HG02970 (cell line): ENCODE data around the gene SOCS6.

Experiments used
- ATAC-seq: cut with Tn5 transposase; IDR thresholded peaks from one replicate; pipeline ENCODE4 v1.9.1; 2021; ENCODE audit warnings: mild to moderate bottlenecking, moderate library complexity, moderate number of reproducible peaks; ENCODE audit not compliant: unreplicated experiment, low FRiP score

Gene SOCS6

DNA sequence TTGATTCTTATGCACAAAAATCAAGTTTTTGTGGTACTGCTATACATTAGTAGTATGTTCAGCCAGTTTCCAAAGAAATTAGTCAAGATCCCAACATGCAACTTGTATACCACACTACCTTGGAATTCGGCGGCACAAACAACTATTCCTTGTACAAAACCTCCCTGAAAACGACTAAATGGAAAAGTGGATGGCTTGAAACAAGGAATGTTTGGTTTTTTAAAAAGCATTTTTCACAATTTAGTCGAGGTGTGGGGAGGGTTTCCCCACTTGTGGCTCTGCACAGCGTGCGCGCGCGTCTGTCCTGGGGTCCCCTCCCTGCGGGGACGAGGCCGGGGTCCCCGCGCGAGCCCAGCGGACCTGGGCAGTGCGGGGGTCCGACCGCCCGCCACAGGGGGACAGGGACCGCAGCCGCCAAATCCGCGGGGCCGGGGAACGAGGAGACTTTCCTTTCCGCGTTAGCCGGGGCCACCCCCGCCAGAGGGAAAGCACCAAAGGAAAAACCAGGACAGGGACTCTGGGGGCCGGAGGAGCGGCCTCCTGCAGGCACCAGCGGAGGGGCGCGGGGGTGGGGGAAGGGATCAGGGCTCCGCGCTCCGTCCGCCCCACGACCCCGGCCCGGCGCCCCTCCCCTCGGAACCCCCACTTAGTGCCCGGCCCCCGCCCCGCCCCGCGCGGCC, 534 bp upstream of the SOCS6 start:
- ATAC-seq: no peak

DNA sequence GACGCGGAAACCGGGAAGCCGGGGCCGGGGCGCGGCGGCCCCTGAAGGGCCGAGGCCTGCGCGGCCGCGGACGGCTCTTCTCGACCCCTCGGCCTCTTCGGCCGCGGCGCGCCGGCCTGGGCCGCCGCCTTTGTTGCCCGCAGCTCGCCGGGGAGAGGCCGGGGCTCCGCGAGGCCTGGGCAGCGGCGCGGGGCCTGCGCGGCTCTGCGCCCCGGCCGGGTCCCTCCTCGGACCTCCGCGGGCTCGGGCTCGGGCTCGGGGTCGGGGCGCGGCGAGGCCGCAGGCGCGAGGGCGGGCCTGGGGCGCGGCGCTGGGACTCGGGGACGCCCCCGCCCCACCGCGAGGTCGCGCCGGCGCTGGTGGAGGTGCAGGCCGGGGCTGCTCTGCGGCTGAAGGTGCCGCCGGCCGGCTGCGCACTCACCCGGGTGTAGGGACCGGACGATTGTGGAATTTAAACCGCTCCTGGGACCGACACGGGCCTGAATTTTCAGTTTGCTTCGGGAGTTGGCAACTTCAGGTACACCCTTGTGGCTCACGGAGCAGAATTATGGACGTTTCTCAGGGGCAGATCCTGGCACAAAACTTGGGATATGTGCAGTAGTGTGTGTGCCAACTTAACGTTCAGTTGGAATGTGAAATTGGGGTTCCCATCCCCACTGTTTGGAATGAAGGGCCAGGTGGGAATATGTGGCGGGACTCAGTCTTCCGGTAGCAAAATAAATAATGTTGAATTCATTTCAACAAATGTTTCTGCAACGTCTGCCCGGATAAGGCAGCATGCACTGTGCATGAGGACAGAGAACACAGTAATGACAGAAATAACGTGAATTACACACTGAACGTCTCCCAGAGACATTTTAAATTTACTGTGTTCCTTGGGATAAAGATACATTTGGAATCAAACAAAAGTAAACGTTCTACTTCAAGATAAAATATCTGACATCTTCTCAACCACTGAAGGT, 787 bp downstream of the SOCS6 start:
- peak; percentile 44 for ATAC-seq

DNA sequence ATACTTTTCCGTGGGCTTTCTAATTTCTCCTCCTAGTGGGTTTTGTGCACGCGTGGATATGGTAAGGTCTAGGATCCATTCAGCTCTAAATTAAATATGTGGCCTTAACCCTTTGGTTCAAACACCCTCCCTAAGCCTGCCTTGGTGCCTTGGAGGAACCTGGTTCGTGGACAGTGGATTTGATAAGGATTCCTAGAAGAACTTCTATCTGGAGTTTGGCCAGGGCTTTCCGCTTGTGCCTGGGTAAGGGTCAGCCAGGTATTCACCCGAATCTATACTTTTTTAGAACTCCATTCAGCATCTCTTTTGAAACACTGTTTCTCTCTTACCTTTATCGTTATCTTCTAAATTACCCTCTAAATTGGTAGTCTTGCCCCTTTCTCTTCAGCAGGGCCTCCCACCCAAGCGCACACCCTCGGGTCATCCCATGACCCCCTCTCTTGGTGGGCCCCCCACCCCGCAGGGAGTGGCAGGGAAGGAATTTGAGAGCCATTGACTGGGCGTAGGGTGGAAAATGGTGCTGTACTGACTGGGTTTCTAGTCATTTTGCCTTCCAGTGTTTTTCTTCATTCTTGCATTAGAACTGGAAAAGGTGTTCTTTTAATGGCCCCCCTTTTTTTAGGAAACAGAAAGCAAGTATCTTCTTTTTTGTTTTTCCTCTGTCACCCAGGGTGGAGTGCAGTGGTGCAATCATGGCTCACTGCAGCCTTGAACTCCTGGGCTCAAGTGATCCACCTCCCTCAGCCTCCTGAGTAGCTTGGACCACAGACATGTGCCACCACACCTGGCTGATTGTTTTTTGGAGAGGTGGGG, 1.8 kb downstream of the SOCS6 start:
- no peak for ATAC-seq

DNA sequence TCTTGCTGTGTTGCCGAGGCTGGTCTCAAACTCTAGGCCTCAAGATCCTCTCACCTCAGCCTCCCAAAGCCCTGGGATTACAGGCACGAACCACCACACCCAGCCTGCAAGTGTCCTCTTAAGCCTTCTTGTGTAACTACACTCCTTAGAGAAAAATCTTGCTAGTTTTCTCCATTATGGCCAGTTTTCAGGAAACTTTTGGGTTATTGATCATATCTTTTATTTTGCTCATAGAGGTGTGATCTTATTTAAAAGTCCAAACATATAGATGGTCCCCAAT, 2.4 kb downstream of the SOCS6 start:
- ATAC-seq: no peak

DNA sequence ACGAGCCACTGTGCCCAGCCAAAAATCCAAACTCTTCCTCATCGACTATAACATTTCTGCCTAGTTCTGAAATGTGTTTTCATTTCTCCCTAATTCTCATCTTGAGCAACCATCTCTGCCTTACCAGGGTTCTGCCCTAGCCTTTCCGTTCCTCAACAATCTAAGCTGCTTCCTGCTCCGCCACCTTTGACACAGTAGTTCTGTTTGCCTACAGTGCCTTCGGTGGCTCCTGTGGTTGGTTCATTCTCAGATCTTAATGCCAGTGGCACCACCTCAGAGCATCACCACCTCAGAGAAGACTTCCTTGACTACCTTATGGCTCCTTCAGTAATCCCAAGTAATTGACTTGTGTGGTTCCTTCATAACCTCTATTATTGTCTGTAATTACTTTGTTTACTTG, 3.8 kb downstream of the SOCS6 start:
- no peak for ATAC-seq

DNA sequence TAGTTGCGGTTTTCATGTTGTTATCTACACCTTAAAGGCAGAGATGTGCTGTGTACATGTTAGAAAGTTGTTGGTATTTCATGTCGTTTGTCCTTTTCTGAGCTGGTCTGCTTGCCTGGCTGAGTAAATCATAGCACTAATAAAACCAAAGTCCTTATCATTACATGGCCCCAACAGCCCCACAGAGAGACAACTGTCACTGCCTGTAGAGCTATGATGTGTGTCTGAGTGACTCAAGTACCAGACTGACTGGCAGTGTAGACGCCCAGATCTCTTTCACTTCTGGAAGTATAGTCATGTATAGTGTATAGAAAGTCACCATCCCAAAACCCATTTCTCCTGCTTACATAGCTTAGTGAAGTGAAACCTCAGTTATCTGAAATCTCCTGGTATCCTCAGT, 4.3 kb downstream of the SOCS6 start:
- no peak for ATAC-seq

DNA sequence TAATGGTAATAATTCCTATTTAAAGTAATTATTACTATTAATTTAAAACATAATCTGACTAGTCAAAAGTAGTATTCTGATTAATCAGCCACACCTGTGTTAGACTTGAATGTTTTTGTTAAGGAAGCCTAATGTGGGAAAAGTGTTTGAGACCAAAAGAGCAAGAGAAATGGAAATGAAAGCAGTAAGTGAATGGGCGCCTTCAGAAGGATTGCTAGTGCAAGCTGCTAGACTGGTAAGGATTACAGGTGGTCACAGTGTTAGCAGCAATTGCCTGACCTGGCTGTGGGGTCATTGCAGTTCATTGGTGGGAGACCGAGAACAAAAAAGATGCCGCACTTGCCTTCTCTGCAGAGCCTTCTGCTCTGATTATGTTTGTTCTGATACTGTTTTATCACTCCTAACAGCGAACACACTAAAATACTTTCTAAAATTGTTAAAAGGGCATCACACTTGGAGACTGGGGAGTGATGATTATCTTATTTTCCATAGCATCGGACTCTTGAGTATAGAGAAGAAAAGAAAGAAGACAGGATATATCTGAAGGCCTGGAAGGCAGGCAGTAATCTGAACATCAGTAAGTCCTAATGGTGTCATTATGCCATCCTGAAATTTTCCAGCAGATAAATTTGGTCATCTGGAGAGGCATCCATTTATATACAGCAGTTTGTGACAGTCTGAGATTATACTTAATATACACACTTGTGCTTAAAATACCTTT, 5.8 kb downstream of the SOCS6 start:
- ATAC-seq: no peak

DNA sequence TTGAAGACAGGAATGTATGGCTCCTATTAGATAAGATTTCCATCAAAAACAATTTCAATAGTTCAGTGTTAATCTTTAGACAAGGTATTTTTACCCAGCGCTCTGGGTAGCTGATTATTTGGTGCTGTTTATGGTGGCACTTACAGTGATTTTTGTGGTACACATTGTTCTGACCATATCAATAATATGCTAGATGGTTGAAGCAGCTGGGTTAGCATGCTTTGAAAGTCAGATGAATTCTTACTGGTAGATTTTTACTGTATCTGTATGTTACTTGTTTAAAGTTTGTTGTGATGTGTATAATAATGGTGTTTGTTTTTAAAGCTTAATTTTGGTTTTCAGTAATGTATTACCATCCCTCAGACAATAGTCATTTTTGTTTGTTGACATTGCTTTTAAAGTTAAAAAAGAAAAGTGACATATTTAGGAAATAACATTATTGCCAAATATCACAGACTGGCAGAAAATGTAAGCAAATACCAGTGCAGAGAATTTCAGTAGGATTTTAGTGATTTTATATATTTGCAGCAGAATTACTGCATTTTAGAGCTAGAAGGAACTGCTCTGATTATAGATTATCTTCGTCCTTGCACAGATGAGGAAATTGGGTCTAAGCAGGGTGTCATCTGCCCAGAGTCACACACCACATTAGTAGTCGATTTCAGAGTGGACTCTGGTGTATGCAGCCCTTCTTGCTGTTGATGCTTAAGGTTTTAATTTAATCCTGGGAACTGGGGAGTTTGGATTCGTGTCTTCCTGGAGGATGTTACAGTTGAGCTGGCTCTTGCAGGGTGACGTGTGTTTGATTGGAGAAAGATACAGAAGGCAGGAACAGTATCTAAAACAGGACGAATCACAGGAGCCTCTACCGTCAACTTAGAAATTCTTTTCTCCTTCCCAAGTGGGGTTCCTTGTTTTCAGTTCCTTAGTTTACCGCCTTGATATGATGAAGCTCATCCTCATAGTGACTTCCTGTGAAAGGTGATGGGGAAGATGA, 6.6 kb downstream of the SOCS6 start:
- no peak for ATAC-seq

DNA sequence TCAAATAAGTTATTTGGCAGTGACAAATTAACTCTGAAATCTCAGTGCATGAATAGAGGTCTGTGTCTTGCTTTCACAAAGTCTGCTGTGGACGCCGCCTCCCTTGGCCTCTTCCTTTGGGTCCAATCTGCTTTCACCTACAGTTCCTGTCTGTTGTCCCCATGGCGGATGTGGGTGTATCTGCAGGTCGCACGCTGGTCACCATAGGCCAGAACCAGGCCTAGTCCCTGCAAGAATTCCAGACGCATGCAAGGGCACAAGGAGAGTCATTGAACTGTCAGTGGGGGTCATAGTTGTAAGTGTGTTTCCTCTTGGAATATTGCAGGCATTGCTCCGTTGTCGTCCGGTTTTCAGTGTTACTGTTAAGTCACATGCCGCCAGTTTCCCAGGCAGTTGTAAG, 7.4 kb downstream of the SOCS6 start:
- no peak for ATAC-seq

DNA sequence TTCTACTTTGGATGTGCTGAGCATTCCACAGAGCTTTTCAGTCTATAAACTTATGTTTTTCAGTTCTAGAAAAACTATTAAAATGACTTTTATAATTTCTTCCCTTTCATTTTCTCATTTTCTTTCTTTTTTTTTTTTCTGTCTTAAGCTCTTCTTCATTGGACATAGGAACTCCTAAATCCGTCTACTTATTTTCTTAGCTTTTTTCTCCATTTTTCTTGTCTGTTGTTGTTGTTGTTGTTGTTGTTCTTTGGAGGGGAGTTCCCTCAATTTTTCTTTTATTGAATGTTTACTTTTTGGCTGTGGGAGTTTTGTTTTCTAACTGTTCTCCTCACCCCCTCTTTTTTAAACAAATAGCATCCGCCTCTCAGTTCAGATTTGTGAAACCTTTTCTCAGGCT, 7.9 kb downstream of the SOCS6 start:
- ATAC-seq: no peak

DNA sequence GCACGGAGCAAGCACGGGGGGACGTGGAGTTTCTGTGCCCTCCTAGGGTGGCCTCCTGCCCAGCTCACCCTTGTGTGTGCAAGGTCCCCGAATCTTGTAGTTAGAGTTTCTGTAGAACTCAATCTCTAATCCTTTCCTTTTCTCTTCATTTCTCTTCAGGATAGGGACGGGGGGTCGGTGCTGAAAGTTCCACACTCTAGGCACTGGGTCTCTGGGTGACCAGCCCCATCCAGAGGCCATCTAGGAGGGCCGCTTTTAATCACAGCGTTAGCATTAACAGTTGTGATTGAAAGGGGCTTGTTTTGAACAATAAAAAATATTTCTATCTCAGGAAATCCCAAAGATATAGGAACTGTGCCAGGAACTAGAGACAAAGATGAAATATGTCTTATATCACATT, 10.5 kb downstream of the SOCS6 start:
- ATAC-seq: no peak

DNA sequence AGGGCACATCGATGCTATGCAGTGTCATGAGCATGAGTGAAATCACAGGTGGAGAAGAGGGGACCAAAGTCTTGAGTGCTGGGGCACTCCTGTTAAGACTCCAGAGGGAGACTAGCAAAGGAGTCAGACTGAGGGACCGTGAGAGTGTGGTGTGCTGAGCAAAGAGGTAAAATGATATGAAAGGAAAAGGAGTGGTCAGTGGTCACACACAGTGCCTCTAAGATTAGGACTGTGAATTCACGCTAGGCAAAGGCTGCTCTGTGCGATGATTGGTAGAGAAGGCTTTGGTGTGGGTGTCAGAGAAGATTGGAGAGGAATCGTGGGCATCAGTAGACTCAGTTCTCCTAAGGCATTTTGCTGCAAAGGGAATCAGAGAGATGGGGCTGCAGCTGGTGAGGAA, 12.8 kb downstream of the SOCS6 start:
- no peak for ATAC-seq

DNA sequence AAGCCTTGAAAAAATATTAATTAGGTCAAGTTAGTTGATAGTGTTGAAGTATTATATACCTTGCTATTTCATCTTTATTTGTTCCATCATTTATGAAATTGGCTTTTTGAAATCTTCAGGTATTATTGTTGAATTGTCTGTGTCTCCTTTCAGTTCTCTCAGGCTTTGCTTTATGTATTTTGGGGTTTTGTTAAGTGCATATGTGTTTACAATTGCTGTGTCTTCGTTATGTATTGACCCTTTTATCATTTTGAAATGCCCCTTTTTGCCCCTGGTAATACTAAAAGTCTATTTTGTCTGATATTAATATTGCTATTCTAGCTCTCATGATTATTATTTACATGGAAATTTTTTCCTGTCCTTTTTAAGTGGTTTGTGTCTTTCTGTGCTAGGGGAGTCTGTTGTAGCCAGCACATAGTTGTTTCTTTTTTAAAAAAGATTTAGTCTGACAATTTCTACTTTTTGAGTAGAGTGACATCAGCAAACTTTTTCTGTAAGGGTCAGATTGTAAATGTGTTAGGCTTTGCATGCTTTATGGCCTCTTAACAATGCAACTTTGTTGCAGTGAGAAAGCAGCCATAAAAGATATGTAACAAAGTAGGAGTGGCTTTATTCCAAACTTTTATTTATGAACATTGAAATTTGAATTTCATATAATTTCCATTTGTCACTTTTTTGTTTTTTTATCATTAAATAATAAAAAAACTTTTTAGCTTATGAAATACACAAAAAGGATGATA, 19.9 kb downstream of the SOCS6 start:
- no peak for ATAC-seq

DNA sequence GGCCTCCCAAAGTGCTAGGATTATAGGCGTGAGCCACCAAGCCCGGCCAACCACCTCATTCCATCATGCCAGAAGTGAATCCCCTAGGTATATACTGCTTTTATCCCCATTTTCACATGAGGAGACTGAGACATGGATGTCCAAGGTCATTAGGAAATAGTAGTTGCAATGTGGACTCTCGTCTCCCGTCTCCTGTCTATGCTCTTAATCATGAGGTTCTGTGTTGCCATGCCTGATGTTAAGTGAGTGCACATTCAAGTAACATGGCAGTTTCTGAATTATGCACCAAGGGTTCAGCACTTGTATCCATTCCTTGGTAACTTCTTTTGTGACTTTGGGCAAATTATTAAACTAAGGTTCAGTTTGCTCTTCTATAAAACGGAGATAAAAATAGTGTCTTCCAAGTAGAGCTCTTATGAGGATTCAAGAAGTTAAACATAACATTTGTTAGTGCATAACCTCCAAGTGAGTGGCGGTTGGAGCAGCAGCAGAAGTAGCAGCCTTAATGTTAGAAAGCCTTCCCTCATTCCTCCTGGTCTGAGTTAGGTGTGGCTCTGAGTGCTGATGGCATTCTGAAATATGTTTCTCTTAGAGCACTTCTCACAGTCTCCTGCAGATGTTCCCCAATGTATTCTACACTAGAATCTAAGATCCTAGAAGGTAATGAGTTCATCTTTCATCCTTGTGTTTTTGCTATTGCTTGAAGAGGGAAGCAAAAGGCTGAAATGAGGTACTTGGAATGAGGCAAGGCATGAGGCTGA, 21.9 kb downstream of the SOCS6 start:
- no peak for ATAC-seq

DNA sequence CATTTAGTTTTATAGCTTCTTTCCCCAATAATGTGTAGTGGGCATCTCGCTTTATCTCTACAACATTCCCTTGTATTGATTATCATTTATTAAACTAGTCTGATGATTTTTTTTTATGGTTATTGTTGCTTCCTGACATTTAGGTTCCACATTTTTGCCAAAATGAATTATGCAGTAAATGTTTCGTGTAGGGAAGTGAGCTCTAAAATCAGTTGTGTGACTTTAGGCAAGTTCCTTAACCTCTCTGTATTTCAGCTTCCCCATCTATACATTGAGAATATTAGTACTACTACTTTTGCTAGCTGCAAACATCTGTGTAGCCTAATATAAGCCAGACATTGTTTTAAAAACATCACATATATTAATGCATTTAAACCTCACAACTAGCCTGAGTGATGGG, 22.9 kb downstream of the SOCS6 start:
- ATAC-seq: no peak

DNA sequence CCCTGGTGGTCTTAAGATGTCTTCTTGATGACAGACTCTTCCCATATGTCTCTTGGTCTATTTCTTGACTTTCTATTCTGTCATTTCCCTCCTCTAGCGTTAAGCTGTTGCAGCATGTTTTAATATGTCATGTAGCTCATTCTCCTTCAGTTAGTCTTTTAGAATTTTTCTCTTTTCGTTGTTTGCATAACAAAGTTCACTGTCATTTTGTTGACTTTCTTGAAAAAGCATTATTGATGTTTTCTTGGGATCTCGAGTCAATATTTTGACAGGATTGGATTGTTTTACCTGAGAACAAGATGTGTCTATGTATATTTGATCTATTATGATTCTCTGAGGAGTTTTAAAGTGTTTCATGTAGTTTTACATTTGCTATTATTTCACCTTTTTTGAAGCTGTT, 24.8 kb downstream of the SOCS6 start:
- ATAC-seq: no peak

DNA sequence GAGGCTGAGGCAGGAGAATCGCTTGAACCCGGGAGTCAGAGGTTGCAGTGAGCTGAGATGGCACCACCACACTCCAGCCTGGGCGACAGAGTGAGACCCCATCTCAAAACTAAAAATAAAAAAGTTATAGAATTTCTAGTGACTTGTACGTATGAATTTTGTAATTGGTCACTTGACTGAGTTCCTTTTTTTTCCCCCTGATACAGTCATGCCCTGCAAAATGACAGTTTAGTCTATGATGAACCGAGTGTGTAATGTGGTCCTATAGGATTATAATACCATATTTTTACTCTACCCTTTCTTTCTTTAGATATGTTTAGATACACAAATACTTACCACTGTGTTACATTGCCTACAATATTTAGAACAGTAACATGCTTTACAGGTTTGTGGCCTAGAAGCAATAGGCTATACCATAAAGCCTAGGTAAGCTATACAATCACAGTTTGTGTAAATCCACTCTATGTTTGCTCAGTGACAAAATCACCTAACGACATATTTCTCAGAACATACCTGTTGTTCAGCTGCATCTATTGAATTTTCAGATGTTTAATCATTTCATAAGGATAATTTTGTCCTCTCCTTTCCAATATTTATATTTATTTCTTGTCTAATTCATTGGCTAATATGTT, 25.4 kb downstream of the SOCS6 start:
- ATAC-seq: no peak

DNA sequence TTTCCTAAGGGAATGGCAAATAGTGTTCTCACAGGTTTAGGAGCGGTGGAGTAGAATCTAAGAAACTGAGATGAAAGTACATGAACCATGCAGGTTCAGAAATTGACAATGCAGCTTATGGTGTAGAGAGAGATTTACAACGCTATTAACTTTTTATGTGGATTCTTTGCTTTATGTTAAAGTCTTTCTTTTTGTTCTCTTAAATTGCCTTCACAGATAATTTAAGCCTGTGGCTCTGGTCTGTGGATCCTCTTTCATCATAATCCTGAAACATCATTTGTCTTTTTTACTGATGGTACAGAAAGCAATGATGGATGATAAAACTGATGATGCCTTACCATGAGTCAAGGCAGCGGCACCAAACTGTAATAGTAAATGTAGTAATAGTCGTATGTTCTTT, 30.3 kb downstream of the SOCS6 start:
- no peak for ATAC-seq
